IMR-90 (cell line): Measurements from ENCODE around the gene UPK1B. TPM values are rescaled to one million over a fixed set of nuclear protein-coding genes. Genes with fewer than 3 reads are reported as not detected.

Source experiments
- ATAC-seq: fragments of 200-7000 bp; cut with Tn5 transposase; 2 replicates; pipeline ENCODE4 v1.9.1; 2020; ENCODE audit warnings: low read depth, mild to moderate bottlenecking, moderate library complexity
- BruUV-seq: library from RNA; stranded (reverse); fragments of 400-500 nt; replicated peaks from 2 replicates; lab custom pipeline; 2021; lab: Mats Ljungman, UMichigan
- CTCF ChIA-PET: fragments of 300-600 bp; formaldehyde crosslinking; extraction: SDS; loops from one replicate; lab custom pipeline; 2021; ENCODE audit warnings: antibody characterized with exemption; lab: Yijun Ruan, JAX
- POLR2A ChIA-PET: fragments of 300-600 bp; sonication (Branson Sonifier 250); formaldehyde crosslinking; loops from one replicate; lab custom pipeline; 2022; ENCODE audit warnings: antibody characterized with exemption; ENCODE audit not compliant: unreplicated experiment; lab: Charles Lee
- DNase-seq: peaks from one replicate; pipeline ENCODE4 v3.0.0; 2013
- H2AFZ ChIP-seq: replicated peaks from 2 replicates; pipeline ENCODE3; 2013; ENCODE audit warnings: low read length, mild to moderate bottlenecking; ENCODE audit not compliant: poor library complexity
- H2AK5ac ChIP-seq: 2 replicates; pipeline ENCODE4 v1.6.1; 2013; ENCODE audit warnings: low read depth, low read length, inconsistent platforms
- H2AK9ac ChIP-seq: replicated peaks from 2 replicates; pipeline ENCODE3; 2013; ENCODE audit warnings: mild to moderate bottlenecking, low read depth, low read length, moderate library complexity; ENCODE audit not compliant: poor library complexity
- H2BK120ac ChIP-seq: 2 replicates; pipeline ENCODE4 v1.6.1; 2013; ENCODE audit warnings: low read depth, low read length, inconsistent platforms
- H2BK15ac ChIP-seq: 3 replicates; pipeline ENCODE4 v1.6.1; 2013; ENCODE audit warnings: low read depth, low read length, inconsistent platforms
- H2BK20ac ChIP-seq: 2 replicates; pipeline ENCODE4 v1.6.1; 2013; ENCODE audit warnings: low read depth, mild to moderate bottlenecking, inconsistent platforms, low read length, moderate library complexity
- H2BK5ac ChIP-seq: 2 replicates; pipeline ENCODE4 v1.6.1; 2013; ENCODE audit warnings: mild to moderate bottlenecking, low read depth, low read length, inconsistent platforms; ENCODE audit not compliant: poor library complexity, severe bottlenecking
- H3K14ac ChIP-seq: replicated peaks from 2 replicates; pipeline ENCODE4 v1.6.1; 2013; ENCODE audit warnings: low read depth, low read length, inconsistent platforms
- H3K18ac ChIP-seq: 2 replicates; pipeline ENCODE4 v1.6.1; 2013; ENCODE audit warnings: low read depth, low read length, control low read depth
- H3K23ac ChIP-seq: 2 replicates; pipeline ENCODE4 v1.6.1; 2013; ENCODE audit warnings: low read depth, low read length, inconsistent platforms
- H3K27ac ChIP-seq: 2 replicates; pipeline ENCODE4 v1.5.1; 2013; ENCODE audit warnings: mild to moderate bottlenecking, control low read depth, low read length; ENCODE audit not compliant: insufficient read depth
- H3K27me3 ChIP-seq: 2 replicates; pipeline ENCODE4 v1.6.1; 2013; ENCODE audit warnings: low read length; ENCODE audit not compliant: control insufficient read depth, insufficient read depth
- H3K36me3 ChIP-seq: 2 replicates; pipeline ENCODE4 v1.6.1; 2013; ENCODE audit warnings: low read length, mixed read lengths; ENCODE audit not compliant: control insufficient read depth, insufficient read depth
- H3K4ac ChIP-seq: 2 replicates; pipeline ENCODE4 v1.6.1; 2013; ENCODE audit warnings: low read depth, low read length, inconsistent platforms
- H3K4me1 ChIP-seq: 2 replicates; pipeline ENCODE4 v1.6.1; 2013; ENCODE audit warnings: low read length, mixed read lengths; ENCODE audit not compliant: control insufficient read depth, insufficient read depth
- H3K4me2 ChIP-seq: 2 replicates; pipeline ENCODE4 v1.6.1; 2013; ENCODE audit warnings: low read depth, mild to moderate bottlenecking, control low read depth, low read length, moderate library complexity
- H3K4me3 ChIP-seq: 2 replicates; pipeline ENCODE4 v1.5.1; 2013; ENCODE audit warnings: low read depth, mild to moderate bottlenecking, control low read depth, low read length, moderate library complexity; ENCODE audit not compliant: insufficient read depth
- H3K56ac ChIP-seq: 2 replicates; pipeline ENCODE4 v1.6.1; 2013; ENCODE audit warnings: low read length, inconsistent platforms; ENCODE audit not compliant: insufficient read depth; ENCODE audit errors: extremely low read depth
- H3K79me1 ChIP-seq, 2 experiments: 2 replicates each; pipeline ENCODE4 v1.6.1; 2013; ENCODE audit warnings: low read length in 2 of 2, inconsistent platforms in 1 of 2, low read depth in 1 of 2
- H3K9ac ChIP-seq: 2 replicates; pipeline ENCODE4 v1.6.1; 2013; ENCODE audit warnings: low read depth, low read length, control low read depth
- H3K9me1 ChIP-seq: 2 replicates; pipeline ENCODE4 v1.6.1; 2013; ENCODE audit warnings: low read length, inconsistent platforms; ENCODE audit not compliant: insufficient read depth
- H3K9me3 ChIP-seq: 2 replicates; pipeline ENCODE4 v1.6.1; 2013; ENCODE audit warnings: low read length; ENCODE audit not compliant: control insufficient read depth, insufficient read depth
- H4K20me1 ChIP-seq: 2 replicates; pipeline ENCODE4 v1.6.1; 2013; ENCODE audit warnings: low read length, inconsistent platforms; ENCODE audit not compliant: insufficient read depth
- H4K5ac ChIP-seq: 2 replicates; pipeline ENCODE4 v1.6.1; 2013; ENCODE audit warnings: mild to moderate bottlenecking, low read depth, low read length, control low read depth
- H4K8ac ChIP-seq, 2 experiments: 2 replicates each; pipeline ENCODE4 v1.6.1; 2013; ENCODE audit warnings: low read depth in 2 of 2, low read length in 2 of 2, control low read depth in 1 of 2, inconsistent platforms in 1 of 2
- H4K91ac ChIP-seq: 2 replicates; pipeline ENCODE4 v1.6.1; 2013; ENCODE audit warnings: low read depth, low read length, inconsistent platforms; ENCODE audit not compliant: insufficient read depth
- BHLHE40 ChIP-seq: fragments of 150-350 bp; IDR thresholded peaks from 2 replicates; pipeline ENCODE4 v1.6.1; 2016; ENCODE audit warnings: mild to moderate bottlenecking, low read depth, low read length
- CHD1 ChIP-seq: IDR thresholded peaks from 2 replicates; pipeline ENCODE4 v1.6.1; 2012; ENCODE audit warnings: low read depth, low read length, improper control_type of control experiment
- FOS ChIP-seq: fragments of 150-350 bp; IDR thresholded peaks from 2 replicates; pipeline ENCODE4 v1.6.1; 2016; ENCODE audit warnings: low read depth, low read length
- MAZ ChIP-seq: IDR thresholded peaks from 2 replicates; pipeline ENCODE4 v1.6.1; 2012; ENCODE audit warnings: low read depth, mild to moderate bottlenecking, low read length, improper control_type of control experiment, moderate library complexity, borderline replicate concordance
- MXI1 ChIP-seq: IDR thresholded peaks from 2 replicates; pipeline ENCODE4 v1.6.1; 2012; ENCODE audit warnings: low read depth, mild to moderate bottlenecking, low read length, moderate library complexity, borderline replicate concordance
- NFE2L2 ChIP-seq: fragments of 150-350 bp; IDR thresholded peaks from 2 replicates; pipeline ENCODE4 v1.6.1; 2016; ENCODE audit warnings: low read depth, mild to moderate bottlenecking, low read length
- POLR2A ChIP-seq: IDR thresholded peaks from 2 replicates; pipeline ENCODE4 v1.6.1; 2012; ENCODE audit warnings: mild to moderate bottlenecking, low read depth, low read length
- RAD21 ChIP-seq: IDR thresholded peaks from 2 replicates; pipeline ENCODE4 v1.6.1; 2012; ENCODE audit warnings: low read length, improper control_type of control experiment
- RCOR1 ChIP-seq: IDR thresholded peaks from 2 replicates; pipeline ENCODE4 v1.6.1; 2012; ENCODE audit warnings: mild to moderate bottlenecking, low read length, improper control_type of control experiment; ENCODE audit not compliant: insufficient replicate concordance
- SMC3 ChIP-seq: fragments of 150-350 bp; IDR thresholded peaks from 2 replicates; pipeline ENCODE4 v1.6.1; 2016; ENCODE audit warnings: low read depth, mild to moderate bottlenecking, antibody characterized with exemption, low read length, moderate library complexity
- USF2 ChIP-seq: fragments of 150-350 bp; IDR thresholded peaks from 2 replicates; pipeline ENCODE4 v1.6.1; 2017; ENCODE audit warnings: mild to moderate bottlenecking, antibody characterized with exemption, low read length, low read depth
- WGBS, 2 experiments: methylation state at CpG; one replicate each; pipeline versions ENCODE4 v1.1.5 to v1.1.7; 2013; ENCODE audit warnings: missing lambda C conversion rate in 2 of 2; ENCODE audit not compliant: insufficient read length in 1 of 2; ENCODE audit errors: extremely low coverage in 2 of 2; 5-methylcytosine and 5-hydroxymethylcytosine counted together
- dilution Hi-C: fragments of 300-500 bp; cut with HindIII; formaldehyde crosslinking; loops from one replicate; pipeline ENCODE4 v1.14.3; 2018; ENCODE audit warnings: low sequenced_read_pairs; ENCODE audit not compliant: unreplicated experiment
- in situ Hi-C: fragments of 300-500 bp; cut with MboI; formaldehyde crosslinking; loops from 3 replicates; pipeline ENCODE4 v1.14.3; 2019; ENCODE audit warnings: low sequenced_read_pairs, inconsistent platforms, mixed read lengths
- intact Hi-C: fragments of 100-400 bp; cut with micrococcal nuclease; formaldehyde crosslinking; loops from 2 replicates; pipeline ENCODE4 v1.10.0; 2022
- polyA plus RNA-seq, 3 experiments: library from polyadenylated mRNA; depleted of rRNA; stranded (reverse); fragments of >200 nt; gene quantifications; 2 replicates each; pipeline ENCODE4 v1.2.3, GENCODE V29; 2012; ENCODE audit warnings: low replicate concordance in 1 of 3
- total RNA-seq: library from RNA; depleted of rRNA; stranded (reverse); fragments of >200 nt; gene quantifications from 2 replicates; pipeline ENCODE4 v1.2.3, GENCODE V29; 2012
- TF ChIP-seq, protein P1 (sequence below): conservative IDR thresholded peaks from 2 replicates; pipeline ENCODE4 v1.5.1; 2012; ENCODE audit warnings: mild to moderate bottlenecking, low read depth, low read length, improper control_type of control experiment

Gene UPK1B
- total and polyA plus RNA-seq, 2 of the 4 experiments (the other 2 are of a cell fraction): 0.36 to 0.55 TPM

GRCh38 chr3:119229190-119229589 lies 55.8 kb downstream of the UPK1B start (continued):
- no peak for TF ChIP-seq SMC3
- TF ChIP-seq BHLHE40: no peak
- TF ChIP-seq MAZ: no peak

- in situ Hi-C loops: no loop called here
- 94% methylated on average over 3 of the region's 7 CpGs; no CpG with 5 or more reads in 1 of the 2 experiments for WGBS, 2 experiments
- H3K4me1 ChIP-seq: peaks cover 10% of the 10 kb centered on the region
Measured at GRCh38 chr3:119230071-119230470, 56.7 kb downstream of the UPK1B start.

More at GRCh38 chr3:119230071-119230470, 56.7 kb downstream of the UPK1B start:
- Histone ChIP-seq H3K27me3 (no peaks in the 10 kb centered on the region), H2BK120ac (no peak overlapping the region), H3K9me1 (peaks cover 18% of the 10 kb centered on the region), H4K91ac (no peak overlapping the region), H2AFZ (no peak overlapping the region), H3K56ac (no peak overlapping the region), H3K36me3 (peaks cover 43% of the 10 kb centered on the region), H3K4me3 (no peak overlapping the region), H3K14ac (no peak overlapping the region), H2BK20ac (no peak overlapping the region), H2AK5ac (no peak overlapping the region), H4K8ac (no peak overlapping the region), H3K9me3 (no peaks in the 10 kb centered on the region), H4K20me1 (no peaks in the 10 kb centered on the region), H3K4me2 (no peak overlapping the region), H2BK15ac (no peak overlapping the region), H3K23ac (no peak overlapping the region), H3K9ac (no peak overlapping the region), H3K27ac (no peak overlapping the region), H2BK5ac (no peak overlapping the region), H2AK9ac (no peak overlapping the region), H3K4ac (no peak overlapping the region), H3K79me1 (peaks cover 31 to 41% of the 10 kb centered on the region in 2 experiments), H4K5ac (no peak overlapping the region), H3K18ac (no peak overlapping the region)
- ChIA-PET POLR2A (no interaction called here), CTCF (interaction anchor here (0.6 to 0.8 kb wide), 2 partner anchors 11 to 56 kb away, joined by 3 read pairs; partner anchors contain the start of gene B4GALT4)
- no TSS peak for BruUV-seq
- dilution Hi-C loops: no loop called here
- ATAC-seq: no peak
- DNase-seq: no peak
- TF ChIP-seq FOS (no peak), NFE2L2 (no peak), USF2 (no peak), MXI1 (no peak), RAD21 (no peak), POLR2A (no peak), BHLHE40 (no peak), CHD1 (no peak), RCOR1 (no peak)
- TF ChIP-seq, protein P1, sequence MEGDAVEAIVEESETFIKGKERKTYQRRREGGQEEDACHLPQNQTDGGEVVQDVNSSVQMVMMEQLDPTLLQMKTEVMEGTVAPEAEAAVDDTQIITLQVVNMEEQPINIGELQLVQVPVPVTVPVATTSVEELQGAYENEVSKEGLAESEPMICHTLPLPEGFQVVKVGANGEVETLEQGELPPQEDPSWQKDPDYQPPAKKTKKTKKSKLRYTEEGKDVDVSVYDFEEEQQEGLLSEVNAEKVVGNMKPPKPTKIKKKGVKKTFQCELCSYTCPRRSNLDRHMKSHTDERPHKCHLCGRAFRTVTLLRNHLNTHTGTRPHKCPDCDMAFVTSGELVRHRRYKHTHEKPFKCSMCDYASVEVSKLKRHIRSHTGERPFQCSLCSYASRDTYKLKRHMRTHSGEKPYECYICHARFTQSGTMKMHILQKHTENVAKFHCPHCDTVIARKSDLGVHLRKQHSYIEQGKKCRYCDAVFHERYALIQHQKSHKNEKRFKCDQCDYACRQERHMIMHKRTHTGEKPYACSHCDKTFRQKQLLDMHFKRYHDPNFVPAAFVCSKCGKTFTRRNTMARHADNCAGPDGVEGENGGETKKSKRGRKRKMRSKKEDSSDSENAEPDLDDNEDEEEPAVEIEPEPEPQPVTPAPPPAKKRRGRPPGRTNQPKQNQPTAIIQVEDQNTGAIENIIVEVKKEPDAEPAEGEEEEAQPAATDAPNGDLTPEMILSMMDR: no peak
- intact Hi-C loops: no loop called here
